H1 (cell line): ENCODE results near the gene DCAF17. TPM values are rescaled to one million over a fixed set of nuclear protein-coding genes. Genes with fewer than 3 reads are reported as not detected.

Source experiments
- EZH2 ChIP-seq: fragments of 200-600 bp; sonication (generic); IDR thresholded peaks from 2 replicates; pipeline ENCODE4 v1.7.1; 2012; ENCODE audit warnings: low read depth, mild to moderate bottlenecking, moderate library complexity, low read length, inconsistent platforms; ENCODE audit not compliant: severe bottlenecking
- polyA plus RNA-seq, 7 experiments: library from polyadenylated mRNA; depleted of rRNA in 3 of 7; stranded (reverse) in 5 of 7; unstranded in 2 of 7; fragments of >200 nt in 5 of 7; fragments of 200-250 nt in 2 of 7; gene quantifications; 1 replicate in 5 of 7; 2 replicates in 1 of 7; 4 replicates in 1 of 7; pipeline versions ENCODE4 v1.2.1 to v1.2.3, GENCODE V29; 2011 to 2013; ENCODE audit warnings: missing spikeins in 2 of 7, mixed read lengths in 2 of 7
- total RNA-seq: library from RNA; stranded (reverse); fragmentation: NEBNext Ultra II Directional; extraction: Animal tissue kit (Norgen Biotek cat#: 25700); gene quantifications from 2 replicates; pipeline ENCODE4 v1.2.1, GENCODE V29; 2021

Gene DCAF17
- total and polyA plus RNA-seq, 2 of the 8 experiments (the other 6 are each of a cell fraction or from before 2014, with no cell fraction given) = 10.7 to 30.0 TPM

- TF ChIP-seq EZH2 = no peak
- TF ChIP-seq, all 59 proteins: peak for 0
Observed at GRCh38 chr2:171432206-171432968, 1.6 kb upstream of the DCAF17 start (continued).
